ENCODE data around the gene CALN1. TPM values are rescaled to one million over a fixed set of nuclear protein-coding genes. Genes with fewer than 3 reads are reported as not detected.

The CALN1 gene
- total and polyA plus RNA-seq, 2 of the 8 experiments (the other 6 are each of a cell fraction or from before 2014, with no cell fraction given), result 6.4 to 15.2 TPM

- no peak for TF ChIP-seq CHD7 (IDR thresholded peaks at IDR 0.05; ENCODE audit: insufficient replicate concordance, low read length)
- no peak for TF ChIP-seq EGR1 (IDR thresholded peaks at IDR 0.05; ENCODE audit: borderline replicate concordance, low read depth, low read length)
- TF ChIP-seq YY1 (IDR thresholded peaks at IDR 0.05; ENCODE audit: low read depth, low read length), result no peak
- no peak for TF ChIP-seq POLR2A (IDR thresholded peaks at IDR 0.05; ENCODE audit: control extremely low read depth in 1 of 2, low read depth in 2 of 2, low read length in 2 of 2)
- TF ChIP-seq ASH2L (IDR thresholded peaks at IDR 0.05; ENCODE audit: low read length), result no peak
- TF ChIP-seq E2F6 (IDR thresholded peaks at IDR 0.05), result no peak
- no peak for TF ChIP-seq PHF8 (conservative IDR thresholded peaks at IDR 0.05; ENCODE audit: low read depth, low read length)
- no peak for TF ChIP-seq ZNF274 (IDR thresholded peaks at IDR 0.05; ENCODE audit: borderline replicate concordance, extremely low read depth, low read length)
- no peak for TF ChIP-seq CEBPB (IDR thresholded peaks at IDR 0.05; ENCODE audit: low read depth, low read length)
- TF ChIP-seq CHD1 (IDR thresholded peaks at IDR 0.05; ENCODE audit: low read depth, low read length), result no peak
- no peak for TF ChIP-seq MAFK (IDR thresholded peaks at IDR 0.05; ENCODE audit: low read depth, low read length)
- TF ChIP-seq SIRT6 (IDR thresholded peaks at IDR 0.05; ENCODE audit: low read length), result no peak
- TF ChIP-seq RXRA (IDR thresholded peaks at IDR 0.05; ENCODE audit: insufficient read depth, low read depth, low read length), result no peak
These were observed 3.4 kb upstream of the CALN1 start (continued) for GRCh38 chr7:72415586-72415985.

All from H1 (cell line).